Adrenal gland (tissue), 5 donors: Measurements from ENCODE around the gene PCAT6.

Experiments used
- CTCF ChIP-seq, 6 experiments: fragments of 450-650 bp in 4 of 6; fragments of 200-600 bp in 2 of 6; sonication (generic) in 1 of 6; IDR thresholded peaks; 1 replicate in 5 of 6; 2 replicates in 1 of 6; pipeline versions ENCODE4 v1.5.1 to v1.8.0; 2016 to 2021; ENCODE audit warnings: antibody characterized with exemption in 6 of 6, mild to moderate bottlenecking in 2 of 6, moderate library complexity in 1 of 6
- POLR2A ChIP-seq, 2 donors: fragments of 450-650 bp; IDR thresholded peaks; one replicate each; pipeline ENCODE4 v1.6.1; 2017; ENCODE audit warnings: antibody characterized with exemption in 2 of 2, mild to moderate bottlenecking in 2 of 2, moderate library complexity in 1 of 2
- donor health status: DM: no; HTN: no; CAD: no.

- TF ChIP-seq POLR2A (IDR thresholded peaks at IDR 0.05) (no peak), CTCF (IDR thresholded peaks at IDR 0.05) (peak; percentile 13 to 48 (median 46))
These were observed 41.6 kb downstream of the PCAT6 start for GRCh38 chr1:202852163-202852904.
